SU-DHL-6 (cell line): ENCODE results near the gene PSMC3.

Experiments
- H2AFZ ChIP-seq: fragments of 200-600 bp; sonication (generic); 2 replicates; pipeline ENCODE4 v1.6.1; 2014; ENCODE audit warnings: low read depth, mild to moderate bottlenecking, moderate library complexity, mixed read lengths, antibody characterized with exemption, low read length; ENCODE audit not compliant: severe bottlenecking
- H3F3A ChIP-seq: fragments of 200-600 bp; shearing (Covaris generic); 2 replicates; pipeline ENCODE4 v1.6.0; 2016; ENCODE audit warnings: antibody characterized with exemption, mild to moderate bottlenecking; ENCODE audit not compliant: insufficient read depth
- H3K27ac ChIP-seq: fragments of 200-600 bp; sonication (generic); 2 replicates; pipeline ENCODE4 v1.5.1; 2016; ENCODE audit warnings: low read depth, mild to moderate bottlenecking, low read length, moderate library complexity, mixed read lengths
- H3K27me3 ChIP-seq: fragments of 200-600 bp; sonication (generic), shearing (Covaris generic); 2 replicates; pipeline ENCODE4 v1.6.0; 2014; ENCODE audit warnings: mild to moderate bottlenecking, low read length
- H3K36me3 ChIP-seq: fragments of 200-600 bp; sonication (generic); 2 replicates; pipeline ENCODE4 v1.6.1; 2014; ENCODE audit warnings: mild to moderate bottlenecking, low read length, mixed read lengths
- H3K4me2 ChIP-seq: fragments of 300-600, 200-600 bp; shearing (Covaris generic), sonication (generic); 2 replicates; pipeline ENCODE4 v1.6.0; 2014; ENCODE audit warnings: low read length, low read depth, mild to moderate bottlenecking; ENCODE audit not compliant: poor library complexity, severe bottlenecking
- H3K4me3 ChIP-seq: fragments of 200-600 bp; sonication (generic); 2 replicates; pipeline ENCODE4 v1.5.1; 2014; ENCODE audit warnings: antibody characterized with exemption, low read length, mild to moderate bottlenecking, mixed read lengths; ENCODE audit not compliant: insufficient read depth, poor library complexity, severe bottlenecking
- H3K79me2 ChIP-seq: fragments of 200-600 bp; sonication (generic); 2 replicates; pipeline ENCODE4 v1.6.1; 2014; ENCODE audit warnings: mild to moderate bottlenecking, low read length, moderate library complexity; ENCODE audit not compliant: insufficient read depth
- H3K9ac ChIP-seq: fragments of 200-600 bp; sonication (generic); 2 replicates; pipeline ENCODE4 v1.7.0; 2014; ENCODE audit warnings: mild to moderate bottlenecking, low read length
- H3K9me2 ChIP-seq: fragments of 200-600 bp; sonication (generic); replicated peaks from 2 replicates; pipeline ENCODE4 v1.6.1; 2014; ENCODE audit warnings: low read length; ENCODE audit not compliant: insufficient read depth
- H3K9me3 ChIP-seq: fragments of 200-600 bp; sonication (generic); 2 replicates; pipeline ENCODE4 v1.6.1; 2014; ENCODE audit warnings: low read length, mixed read lengths; ENCODE audit not compliant: insufficient read depth
- H4K20me1 ChIP-seq: fragments of 200-600 bp; sonication (generic); 2 replicates; pipeline ENCODE4 v1.6.1; 2014; ENCODE audit warnings: low read depth, mild to moderate bottlenecking, antibody characterized with exemption, low read length, moderate library complexity, mixed read lengths
- CTCF ChIP-seq: fragments of 200-600 bp; sonication (generic); IDR thresholded peaks from one replicate; pipeline ENCODE4 v1.5.1; 2017; ENCODE audit warnings: antibody characterized with exemption, mild to moderate bottlenecking, low read length, moderate library complexity; ENCODE audit not compliant: insufficient read depth, poor library complexity, severe bottlenecking
- EZH2phosphoT487 ChIP-seq: fragments of 200-600 bp; sonication (generic), shearing (Covaris generic); conservative IDR thresholded peaks from 2 replicates; pipeline ENCODE4 v1.6.1; 2018; ENCODE audit warnings: mild to moderate bottlenecking, antibody characterized with exemption, low read length, moderate library complexity, mixed read lengths

PSMC3 gene

GRCh38 chr11:47438721-47439120, 12.5 kb upstream of the PSMC3 start:
- H3K79me2 ChIP-seq = no peaks in the 10 kb centered on the region
- no peak overlapping the region for H3K4me2 ChIP-seq
- no peaks in the 10 kb centered on the region for H3K9me3 ChIP-seq
- no peak for TF ChIP-seq EZH2phosphoT487
- TF ChIP-seq CTCF = no peak
- no peak overlapping the region for H2AFZ ChIP-seq
- H3F3A ChIP-seq = no peaks in the 10 kb centered on the region
- H3K9me2 ChIP-seq = no peaks in the 10 kb centered on the region
- H3K27ac ChIP-seq = no peak overlapping the region
- no peaks in the 10 kb centered on the region for H3K27me3 ChIP-seq
- H3K4me3 ChIP-seq = no peak overlapping the region
- no peak overlapping the region for H3K9ac ChIP-seq
- no peaks in the 10 kb centered on the region for H3K36me3 ChIP-seq
- H4K20me1 ChIP-seq = no peaks in the 10 kb centered on the region

- H3K36me3 ChIP-seq = no peaks in the 10 kb centered on the region
- H3K9me2 ChIP-seq = no peaks in the 10 kb centered on the region
- no peaks in the 10 kb centered on the region for H4K20me1 ChIP-seq
- no peaks in the 10 kb centered on the region for H3F3A ChIP-seq
- H3K27ac ChIP-seq = no peak overlapping the region
- H2AFZ ChIP-seq = no peak overlapping the region
- H3K79me2 ChIP-seq = no peaks in the 10 kb centered on the region
- no peak overlapping the region for H3K4me2 ChIP-seq
- no peak for TF ChIP-seq EZH2phosphoT487
- TF ChIP-seq CTCF = no peak
- no peaks in the 10 kb centered on the region for H3K27me3 ChIP-seq
- no peak overlapping the region for H3K4me3 ChIP-seq
- H3K9ac ChIP-seq = no peak overlapping the region
- no peaks in the 10 kb centered on the region for H3K9me3 ChIP-seq
These were observed 11.6 kb upstream of the PSMC3 start for GRCh38 chr11:47437746-47438418.

- Histone ChIP-seq H3K4me2 (no peak overlapping the region), H3K36me3 (no peaks in the 10 kb centered on the region)
- TF ChIP-seq CTCF = no peak
- TF ChIP-seq EZH2phosphoT487 = no peak
These were observed 11.0 kb upstream of the PSMC3 start for GRCh38 chr11:47437218-47437745.

More at GRCh38 chr11:47437218-47437745, 11.0 kb upstream of the PSMC3 start:
- H3K27me3 ChIP-seq = no peaks in the 10 kb centered on the region
- H3F3A ChIP-seq = no peaks in the 10 kb centered on the region
- no peak overlapping the region for H3K4me3 ChIP-seq
- no peak overlapping the region for H3K9ac ChIP-seq
- H3K79me2 ChIP-seq = no peaks in the 10 kb centered on the region
- no peak overlapping the region for H2AFZ ChIP-seq
- H4K20me1 ChIP-seq = no peaks in the 10 kb centered on the region
- H3K9me2 ChIP-seq = no peaks in the 10 kb centered on the region
- no peak overlapping the region for H3K27ac ChIP-seq
- H3K9me3 ChIP-seq = no peaks in the 10 kb centered on the region
